Transverse colon (tissue), 4 donors: Measurements from ENCODE around the gene TIMM10B. TPM values are rescaled to one million over a fixed set of nuclear protein-coding genes. Genes with fewer than 3 reads are reported as not detected.
A peak's percentile ranks its signal among the peaks of the same experiment; 100 is the strongest.

Experiments used
- DNase-seq: peaks from one replicate; pipeline ENCODE4 v3.0.0-alpha.2; 2019
- H3K27ac ChIP-seq, 4 donors: fragments of 200-600 bp; sonication (generic); 2 replicates each; pipeline ENCODE4 v1.5.1; 2016 to 2018; ENCODE audit warnings: inconsistent platforms in 4 of 4
- H3K27me3 ChIP-seq: fragments of 200-600 bp; sonication (generic); 2 replicates; pipeline ENCODE4 v1.5.1; 2017; ENCODE audit warnings: inconsistent platforms
- H3K36me3 ChIP-seq, 4 donors: fragments of 200-600 bp; sonication (generic); 2 replicates each; pipeline ENCODE4 v1.5.1; 2017 to 2019; ENCODE audit warnings: inconsistent platforms in 4 of 4
- H3K4me1 ChIP-seq, 4 donors: fragments of 200-600 bp; sonication (generic); 2 replicates each; pipeline ENCODE4 v1.5.1; 2017 to 2020; ENCODE audit warnings: inconsistent platforms in 4 of 4
- H3K4me3 ChIP-seq, 4 donors: fragments of 200-600 bp; sonication (generic); 1 replicate in 1 of 4; 2 replicates in 3 of 4; pipeline versions ENCODE4 v1.5.1 to v1.6.1; 2017 to 2019; ENCODE audit warnings: inconsistent platforms in 4 of 4
- H3K9me3 ChIP-seq, 2 donors: fragments of 200-600 bp; sonication (generic); 2 replicates each; pipeline ENCODE4 v1.5.1; 2017 to 2019; ENCODE audit warnings: inconsistent platforms in 2 of 2
- CTCF ChIP-seq, 5 experiments: fragments of 200-600 bp in 3 of 5; fragments of 450-650 bp in 2 of 5; sonication (generic) in 3 of 5; IDR thresholded peaks; 1 replicate in 2 of 5; 2 replicates in 3 of 5; pipeline ENCODE4 v1.5.1; 2016 to 2017; ENCODE audit warnings: antibody characterized with exemption in 5 of 5, inconsistent platforms in 3 of 5, mild to moderate bottlenecking in 2 of 5, moderate library complexity in 1 of 5
- EP300 ChIP-seq: sonication (generic); formaldehyde crosslinking; IDR thresholded peaks from one replicate; pipeline ENCODE4 v1.6.1; 2017; ENCODE audit warnings: antibody characterized with exemption, low read depth
- POLR2A ChIP-seq: fragments of 450-650 bp; IDR thresholded peaks from one replicate; pipeline ENCODE4 v1.6.1; 2016; ENCODE audit warnings: antibody characterized with exemption, mild to moderate bottlenecking, moderate library complexity
- POLR2AphosphoS5 ChIP-seq, 3 donors: sonication (generic); formaldehyde crosslinking; IDR thresholded peaks; one replicate each; pipeline ENCODE4 v1.6.1; 2016; ENCODE audit warnings: antibody characterized with exemption in 3 of 3
- WGBS, 2 donors: methylation state at CpG; one replicate each; pipeline ENCODE4 v1.1.5; 2018; ENCODE audit warnings: low coverage in 1 of 2; 5-methylcytosine and 5-hydroxymethylcytosine counted together
- in situ Hi-C, 4 donors: fragments of 200-750 bp; cut with MboI; loops; one replicate each; pipeline versions ENCODE4 v1.15.0 to v1.15.1; 2017; ENCODE audit warnings: low sequenced_read_pairs in 3 of 4, low pct_ligation_motif_present in 1 of 4, low pct_unique_long_range_greater_than_20kb in 1 of 4
- intact Hi-C: fragments of 100-400 bp; cut with DNase I; formaldehyde crosslinking; loops from one replicate; pipeline ENCODE4 v1.15.1; 2023; ENCODE audit warnings: low total_unique reads
- total RNA-seq, 4 donors: library from RNA; depleted of rRNA; stranded (reverse); fragments of >200 nt; gene quantifications; one replicate each; pipeline ENCODE4 v1.1.0, GENCODE V29; 2016

Gene TIMM10B
- total RNA-seq, 4 donors from 2014 or later, result 19.1 to 40.2 (median 30.3) TPM

- DNase-seq, result no peak
- no peak overlapping the region for H3K27ac ChIP-seq
- H3K27me3 ChIP-seq, result no peaks in the 10 kb centered on the region
- WGBS, 2 donors, result 70 to 80% methylated on average over 3 of the region's 3 CpGs
- H3K36me3 ChIP-seq, result no peaks in the 10 kb centered on the region
- intact Hi-C loops (no loop called here), in situ Hi-C loops (no loop called here)
- H3K4me1 ChIP-seq, result no peaks in the 10 kb centered on the region
- no peaks in the 10 kb centered on the region for H3K9me3 ChIP-seq
- TF ChIP-seq CTCF (IDR thresholded peaks at IDR 0.05), result no peak
- TF ChIP-seq EP300, result no peak
- no peak for TF ChIP-seq POLR2AphosphoS5 (IDR thresholded peaks at IDR 0.05)
- TF ChIP-seq POLR2A, result no peak
- H3K4me3 ChIP-seq, result no peak overlapping the region
These were observed 43.3 kb upstream of the TIMM10B start for GRCh38 chr11:6437993-6438392.

- Histone ChIP-seq H3K9me3 (no peaks in the 10 kb centered on the region), H3K4me3 (no peak overlapping the region), H3K27me3 (no peaks in the 10 kb centered on the region), H3K4me1 (no peaks in the 10 kb centered on the region), H3K27ac (no peak overlapping the region), H3K36me3 (no peaks in the 10 kb centered on the region)
- no peak for TF ChIP-seq EP300
- TF ChIP-seq CTCF (IDR thresholded peaks at IDR 0.05), result peak; percentile 57 to 81 (median 65)
- in situ Hi-C loops, result no loop called here
- 4% methylated on average over 1 of the region's 1 CpG; no CpG with 5 or more reads in 1 of the 2 donors for WGBS, 2 donors
- intact Hi-C loops, result no loop called here
- DNase-seq, result peak; percentile 62
These were observed 42.2 kb upstream of the TIMM10B start for GRCh38 chr11:6438979-6439571.

- Histone ChIP-seq H3K36me3 (no peaks in the 10 kb centered on the region), H3K4me3 (no peak within 1 kb of the TSS), H3K4me1 (no peaks in the 10 kb centered on the region), H3K9me3 (no peaks in the 10 kb centered on the region), H3K27ac (no peak within 1 kb of the TSS), H3K27me3 (no peaks in the 10 kb centered on the region)
- no peak for TF ChIP-seq POLR2AphosphoS5 (IDR thresholded peaks at IDR 0.05)
- TF ChIP-seq CTCF (IDR thresholded peaks at IDR 0.05), result no peak
- no peak for TF ChIP-seq EP300
- TF ChIP-seq POLR2A, result no peak
- whole genome bisulfite sequencing, 2 donors, result 81% methylated on average over 3 of the region's 3 CpGs; no CpG with 5 or more reads in 1 of the 2 donors
- intact Hi-C loops, result no loop called here
- in situ Hi-C loops, result loop anchor here in 3 of 4 donors (5.0 to 10.0 kb wide), 4 partner anchors 56 to 66 kb away; no protein-coding TSS in a partner anchor
- no peak for DNase-seq
These were observed 40.4 kb upstream of the TIMM10B start, which contains the start of gene HPX for GRCh38 chr11:6440906-6441358. Gene HPX (minus strand): TSS chr11:6440987. CDS start chr11:6440963, 24 bp downstream.

DNA sequence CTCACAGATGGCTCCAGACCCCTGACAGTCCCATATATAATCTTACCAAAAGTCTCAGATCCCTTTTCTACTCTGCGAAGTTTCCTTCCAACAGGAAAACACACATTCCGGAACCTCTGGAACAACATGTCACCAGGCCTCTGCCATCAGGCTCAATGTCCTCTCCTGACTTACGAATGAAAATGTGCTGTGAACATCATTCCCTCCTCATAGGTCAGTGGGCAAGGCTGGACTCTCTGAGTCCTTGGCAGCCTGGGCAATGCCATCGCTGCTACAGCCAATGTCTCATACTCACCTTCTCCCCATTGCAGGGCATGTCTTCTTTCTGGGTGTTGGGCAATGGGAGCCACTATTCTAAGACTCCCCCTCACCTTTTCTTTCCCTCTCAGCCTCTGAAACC, 38.9 kb upstream of the TIMM10B start:
- intact Hi-C loops (loop anchor here (2.0 kb wide), 1 partner anchor 64 kb away; no protein-coding TSS in a partner anchor), in situ Hi-C loops (loop anchor here in 3 of 4 donors (5.0 to 10.0 kb wide), 4 partner anchors 58 to 68 kb away; no protein-coding TSS in a partner anchor)
- no peak overlapping the region for H3K4me3 ChIP-seq
- no peak overlapping the region for H3K27ac ChIP-seq
- DNase-seq, result no peak
- H3K4me1 ChIP-seq, result no peaks in the 10 kb centered on the region
- TF ChIP-seq POLR2A (no peak), CTCF (IDR thresholded peaks at IDR 0.05) (no peak), EP300 (no peak), POLR2AphosphoS5 (IDR thresholded peaks at IDR 0.05) (no peak)
- WGBS, 2 donors, result 79 to 93% methylated on average over 4 of the region's 4 CpGs
- H3K9me3 ChIP-seq, result no peaks in the 10 kb centered on the region
- no peaks in the 10 kb centered on the region for H3K36me3 ChIP-seq
- no peaks in the 10 kb centered on the region for H3K27me3 ChIP-seq
